Colon (tissue), 2 donors: ENCODE results near the gene MKRN2.
"Not testable (repeated sequence)": the region's sequence is repeated elsewhere in the genome, so short reads cannot be mapped to it uniquely, and the experiment has no call there.

Source experiments
- FAIRE-seq: peaks from 2 replicates; lab custom pipeline; 2012; peaks lifted over from hg19 to GRCh38; lab: Jason Lieb, UNC
- donor health status: control.
- donor health status: control.

MKRN2 gene

DNA sequence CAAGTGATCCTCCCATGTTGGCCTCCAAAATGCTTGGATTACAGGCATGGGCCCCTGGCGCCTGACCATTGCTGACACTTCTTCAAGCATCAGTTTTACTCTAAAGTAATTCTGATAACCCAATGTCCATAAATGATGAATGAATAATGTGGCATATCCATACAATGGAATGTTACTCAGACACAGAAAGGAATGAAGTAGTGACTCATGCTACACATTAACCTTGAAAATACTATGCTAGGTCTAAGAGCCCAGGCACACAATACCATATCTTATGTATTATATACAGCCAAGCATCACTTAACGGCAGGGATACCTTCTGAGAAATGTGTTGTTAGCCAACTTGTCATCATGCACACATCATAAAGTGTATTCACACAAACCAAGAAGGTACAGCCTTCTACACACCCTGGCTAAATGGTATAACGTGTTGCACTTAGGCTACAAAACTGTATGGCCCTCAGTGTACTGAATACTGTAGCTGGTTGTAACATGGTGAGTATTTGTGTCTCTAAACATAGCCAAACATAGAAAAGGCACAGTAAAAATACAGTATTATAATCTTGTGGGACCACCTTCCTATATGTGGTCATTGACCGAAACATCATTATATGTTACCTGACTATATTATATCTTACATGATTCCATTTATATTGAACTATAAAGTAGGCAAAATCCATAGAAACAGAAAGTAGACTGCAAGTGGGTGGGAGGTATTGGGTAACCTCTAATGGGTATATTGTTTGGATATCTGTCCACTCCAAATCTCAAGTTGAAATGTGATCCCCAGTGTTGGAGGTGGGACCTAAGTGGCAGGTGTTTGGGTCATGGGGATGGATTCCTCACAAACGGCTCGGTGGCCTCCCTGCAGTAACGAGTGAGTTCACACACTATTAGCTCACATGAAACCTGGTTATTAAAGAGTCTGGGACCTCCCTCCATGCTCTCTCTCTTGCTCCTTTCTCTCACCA lies 31.4 kb downstream of the MKRN2 start:
- no peak for FAIRE-seq

GRCh38 chr3:12590096-12590495 lies 33.2 kb downstream of the MKRN2 start:
- FAIRE-seq = no peak

DNA sequence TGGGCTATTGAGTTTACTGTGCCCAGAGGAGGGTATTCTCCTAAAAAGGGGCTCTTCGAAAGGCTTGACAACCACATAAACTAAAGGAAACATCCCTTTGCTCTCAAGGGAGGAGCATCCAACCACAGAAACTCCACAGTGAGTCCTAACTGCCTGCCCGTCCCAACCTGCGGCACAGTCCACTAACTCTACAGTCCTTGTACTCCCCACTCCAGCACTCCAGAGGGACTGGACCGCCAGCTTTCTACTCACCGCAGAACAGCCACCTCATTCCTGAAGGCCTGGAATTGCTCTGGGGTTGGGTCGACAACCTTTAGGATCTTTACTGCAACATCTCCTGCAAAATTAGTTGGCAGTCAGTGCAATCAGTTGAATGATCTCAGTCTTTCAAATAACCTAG lies 34.6 kb downstream of the MKRN2 start:
- FAIRE-seq = no peak

DNA sequence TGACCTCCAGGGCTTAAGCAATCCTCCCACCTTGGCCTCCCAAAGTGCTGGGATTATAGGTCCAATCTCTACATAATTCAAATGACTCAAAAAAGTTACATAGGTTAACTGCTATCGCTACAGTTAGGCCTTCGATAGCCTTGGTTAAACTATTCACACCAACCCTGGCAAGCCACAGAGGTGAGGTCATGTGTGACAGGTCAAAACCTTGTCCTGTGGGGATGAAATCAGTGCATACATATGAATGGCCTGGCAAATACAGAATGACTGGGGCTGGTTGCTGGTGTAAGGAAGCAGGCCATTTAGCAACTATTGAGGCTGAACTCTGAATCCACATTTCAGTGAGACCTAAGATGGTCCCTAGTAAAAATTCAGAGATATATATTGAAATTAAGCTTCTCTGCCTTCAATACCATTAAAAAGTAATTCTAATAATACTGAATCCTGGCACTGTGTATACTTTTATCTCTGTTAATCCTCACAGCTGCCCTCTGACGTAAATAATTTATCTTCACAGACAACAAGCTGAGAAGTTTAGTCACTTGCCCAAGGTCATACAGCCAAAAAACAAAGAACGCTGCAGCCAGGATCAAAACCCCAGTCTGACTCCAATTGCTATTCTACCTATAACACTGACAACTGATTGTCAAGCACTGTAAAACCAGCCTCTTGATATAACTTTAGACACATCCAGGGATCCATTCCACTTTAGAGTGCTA lies 35.3 kb downstream of the MKRN2 start:
- FAIRE-seq = no peak

- no peak for FAIRE-seq
Observed at GRCh38 chr3:12593473-12593872, 36.6 kb downstream of the MKRN2 start.

DNA sequence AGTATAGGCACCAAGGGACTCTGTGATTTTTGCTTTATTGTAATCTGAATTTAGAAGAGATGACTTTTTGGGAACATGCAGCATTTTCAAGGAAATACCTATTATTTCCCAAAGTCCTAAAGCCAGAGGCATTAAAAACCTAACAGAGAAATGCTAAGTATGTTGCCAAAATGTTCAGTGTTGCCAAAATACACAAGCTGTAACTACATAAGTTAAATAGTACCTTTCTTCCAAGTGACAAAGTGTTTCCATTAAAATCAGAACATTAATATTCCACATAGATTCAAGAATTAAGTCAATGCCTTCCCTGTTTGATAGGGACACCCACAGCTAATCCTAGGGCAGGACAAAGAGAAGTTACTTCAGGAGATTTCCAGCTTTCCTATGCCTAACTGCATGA lies 42.0 kb downstream of the MKRN2 start:
- no peak for FAIRE-seq

GRCh38 chr3:12601072-12601471 lies 44.2 kb downstream of the MKRN2 start:
- no peak for FAIRE-seq

DNA sequence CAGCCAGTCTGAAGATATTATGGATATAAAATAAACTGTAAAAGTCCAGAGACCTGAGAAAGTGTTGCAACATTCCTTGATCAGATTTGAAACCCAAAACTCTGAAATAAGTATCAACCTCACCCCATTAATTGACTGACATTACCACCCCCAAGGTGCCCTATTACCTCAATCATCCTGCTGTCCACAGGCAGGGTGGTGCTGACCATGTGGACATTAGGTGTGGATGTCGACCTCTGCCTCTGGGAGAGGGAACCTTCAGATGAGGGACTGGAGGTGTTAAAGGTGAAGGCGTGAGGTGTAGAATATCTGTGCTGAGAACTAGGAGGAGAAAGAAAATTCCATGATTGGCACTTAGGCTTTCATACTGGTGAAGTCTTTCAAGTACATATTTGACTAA lies 47.1 kb downstream of the MKRN2 start:
- FAIRE-seq = no peak

DNA sequence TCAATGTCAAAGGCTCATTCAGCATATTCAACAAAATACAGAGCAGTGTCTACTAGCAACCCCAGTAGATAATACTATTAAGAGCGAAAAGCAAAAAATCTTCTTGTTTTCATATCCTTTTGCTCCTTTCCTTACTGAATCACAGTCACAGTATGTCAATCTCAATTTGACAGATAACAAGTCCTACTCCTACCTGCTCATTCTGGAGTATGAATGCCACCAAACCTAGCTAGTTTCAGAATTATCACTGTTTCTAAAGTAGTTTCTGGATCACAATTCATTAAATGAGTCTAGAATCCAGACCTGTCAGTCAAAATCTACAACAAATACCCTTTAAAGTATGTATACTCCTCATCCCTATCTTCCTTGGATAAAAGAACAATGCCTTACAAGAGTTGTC lies 51.5 kb downstream of the MKRN2 start:
- no peak for FAIRE-seq

- no peak for FAIRE-seq
Observed at GRCh38 chr3:12611117-12611516, 54.2 kb downstream of the MKRN2 start.

DNA sequence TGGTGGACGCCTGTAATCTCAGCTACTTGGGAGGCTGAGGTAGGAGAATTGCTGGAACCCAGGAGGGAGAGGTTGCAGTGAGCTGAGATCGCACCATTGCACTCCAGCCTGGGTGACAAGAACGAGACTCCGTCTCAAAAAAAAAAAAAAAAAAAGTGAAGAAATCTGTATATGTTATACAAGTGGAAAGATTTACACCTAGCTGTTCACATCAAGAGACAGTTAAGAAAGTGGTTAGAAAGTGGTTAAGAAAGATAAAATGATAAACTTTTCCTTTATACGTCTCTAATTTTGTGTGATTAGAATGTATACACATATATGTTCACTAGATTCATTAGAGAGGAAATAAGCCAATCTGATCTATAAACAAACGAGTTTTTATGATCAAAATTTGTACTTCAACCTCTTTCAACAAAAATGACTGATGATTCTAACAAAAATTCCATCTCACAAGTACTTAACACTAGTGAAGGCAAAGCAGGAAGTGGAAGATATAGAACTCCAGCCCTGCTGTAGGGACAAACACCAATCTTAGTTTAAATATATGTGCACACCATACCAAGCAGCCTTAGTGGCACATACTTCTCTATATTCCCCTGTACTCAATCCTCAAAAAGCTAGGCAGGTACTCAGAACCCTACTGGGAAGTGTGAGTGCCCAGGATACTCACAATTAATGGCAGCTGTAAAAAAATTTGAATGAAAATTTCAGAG lies 55.8 kb downstream of the MKRN2 start:
- no peak for FAIRE-seq

GRCh38 chr3:12613250-12613649 lies 56.4 kb downstream of the MKRN2 start:
- FAIRE-seq = no peak

GRCh38 chr3:12615266-12615665 lies 58.4 kb downstream of the MKRN2 start:
- no peak for FAIRE-seq

DNA sequence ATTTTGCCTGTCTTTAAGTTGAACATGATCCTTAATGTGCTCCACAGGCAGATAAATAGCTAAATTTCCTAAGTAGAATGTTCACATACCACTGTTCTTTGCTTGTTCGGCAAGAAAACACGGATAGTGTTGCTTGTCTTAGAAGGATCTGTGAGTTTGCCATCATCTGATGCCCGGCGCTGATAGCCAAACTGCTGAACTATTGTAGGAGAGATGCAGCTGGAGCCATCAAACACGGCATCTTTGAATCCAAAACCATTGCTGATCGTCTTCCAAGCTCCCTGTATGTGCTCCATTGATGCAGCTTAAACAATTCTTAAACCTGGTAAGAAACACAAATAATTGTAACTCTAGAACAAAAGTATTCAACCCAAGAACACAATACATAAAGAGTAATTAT lies 61.5 kb downstream of the MKRN2 start:
- FAIRE-seq = no peak

- no peak for FAIRE-seq
Observed at GRCh38 chr3:12620305-12620704, 63.4 kb downstream of the MKRN2 start.

- FAIRE-seq = no peak
Observed at GRCh38 chr3:12620729-12621128, 63.8 kb downstream of the MKRN2 start.

- no peak for FAIRE-seq
Observed at GRCh38 chr3:12622335-12622734, 65.4 kb downstream of the MKRN2 start.

DNA sequence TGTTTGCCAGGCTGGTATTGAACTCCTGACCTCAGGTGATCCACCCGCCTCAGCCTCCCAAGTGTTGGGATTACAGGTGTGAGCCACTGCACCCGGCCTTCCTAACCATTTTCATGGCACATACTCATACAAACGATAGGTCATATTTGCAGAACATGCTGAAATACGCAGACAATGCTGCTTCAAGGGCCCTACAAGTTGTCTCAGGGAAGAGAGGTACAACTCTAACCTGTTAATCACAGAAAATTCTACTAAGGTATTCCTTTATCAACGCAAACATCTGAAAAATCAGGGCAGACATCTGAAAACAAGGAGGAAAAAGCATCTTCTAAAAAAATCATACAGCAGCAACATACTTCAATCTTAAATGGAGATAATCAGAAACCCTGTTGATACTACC lies 67.2 kb downstream of the MKRN2 start:
- no peak for FAIRE-seq

GRCh38 chr3:12624964-12625363 lies 68.1 kb downstream of the MKRN2 start:
- not testable (repeated sequence) for FAIRE-seq

DNA sequence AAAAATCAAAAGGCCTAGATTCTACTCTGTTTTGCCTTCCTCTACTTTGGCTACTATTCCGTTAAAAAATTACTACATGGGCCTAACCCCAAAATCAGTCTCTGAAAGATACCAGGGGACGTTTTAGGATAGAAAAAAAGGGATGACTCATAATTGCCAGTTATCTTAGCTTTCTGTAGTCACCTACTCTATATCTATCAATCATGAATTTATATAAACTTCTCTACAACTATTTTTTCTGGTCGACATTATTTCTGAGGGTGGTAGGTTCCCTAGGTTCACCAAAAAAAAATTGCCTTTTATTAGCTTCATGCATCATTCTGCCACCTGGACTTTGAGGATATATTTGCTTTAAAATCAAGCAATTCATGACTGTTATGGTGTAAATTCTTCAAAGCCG lies 70.5 kb downstream of the MKRN2 start:
- FAIRE-seq = no peak

GRCh38 chr3:12628813-12629212 lies 71.9 kb downstream of the MKRN2 start:
- no peak for FAIRE-seq

GRCh38 chr3:12629560-12629959 lies 72.7 kb downstream of the MKRN2 start:
- FAIRE-seq = no peak

DNA sequence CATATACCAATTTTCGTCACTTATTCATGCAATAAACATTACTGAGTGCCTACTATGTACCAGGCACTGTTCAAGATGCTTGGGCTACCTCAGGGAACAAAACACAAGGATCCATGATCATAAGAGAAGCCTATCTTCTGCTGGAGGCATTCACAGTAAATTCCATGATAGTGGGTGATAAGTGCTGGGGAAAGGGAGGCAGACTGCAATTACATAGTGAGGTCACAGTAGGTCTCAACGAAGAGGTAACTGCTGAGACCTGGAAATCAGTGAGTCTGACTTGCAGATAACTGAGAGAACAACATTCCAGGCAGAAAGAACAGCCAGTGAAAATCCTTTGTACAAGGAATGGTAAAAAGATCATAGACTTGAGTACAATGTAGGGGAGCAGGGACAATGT lies 73.4 kb downstream of the MKRN2 start:
- no peak for FAIRE-seq
